HG03521 (cell line): Measurements from ENCODE around the gene CERS5.
"Not testable (repeated sequence)": the region's sequence is repeated elsewhere in the genome, so short reads cannot be mapped to it uniquely, and the experiment has no call there.

Source experiments
- ATAC-seq: cut with Tn5 transposase; IDR thresholded peaks from one replicate; pipeline ENCODE4 v1.9.1; 2021; ENCODE audit warnings: mild to moderate bottlenecking, moderate library complexity; ENCODE audit not compliant: unreplicated experiment

The CERS5 gene

GRCh38 chr12:50187084-50187900 is 20.1 kb upstream of the CERS5 start:
- no peak for ATAC-seq

GRCh38 chr12:50186681-50187080 is 19.5 kb upstream of the CERS5 start:
- no peak for ATAC-seq

- no peak for ATAC-seq
Observed at GRCh38 chr12:50185970-50186663, 18.9 kb upstream of the CERS5 start.

- ATAC-seq = no peak
Observed at GRCh38 chr12:50185301-50185895, 18.2 kb upstream of the CERS5 start.

GRCh38 chr12:50184261-50184660 is 17.1 kb upstream of the CERS5 start:
- no peak for ATAC-seq

GRCh38 chr12:50182461-50182860 is 15.3 kb upstream of the CERS5 start:
- no peak for ATAC-seq

- ATAC-seq = no peak
Observed at GRCh38 chr12:50181691-50182090, 14.5 kb upstream of the CERS5 start.

GRCh38 chr12:50175716-50176026 is 8.5 kb upstream of the CERS5 start:
- no peak for ATAC-seq

- no peak for ATAC-seq
Observed at GRCh38 chr12:50174971-50175715, 8.0 kb upstream of the CERS5 start.

GRCh38 chr12:50166799-50167048 is 445 bp downstream of the CERS5 start:
- no peak for ATAC-seq

- no peak for ATAC-seq
Observed at GRCh38 chr12:50164963-50165362, 2.2 kb downstream of the CERS5 start.

GRCh38 chr12:50162230-50162629 is 4.9 kb downstream of the CERS5 start:
- no peak for ATAC-seq

- ATAC-seq = no peak
Observed at GRCh38 chr12:50160643-50161042, 6.5 kb downstream of the CERS5 start.

- no peak for ATAC-seq
Observed at GRCh38 chr12:50157259-50157658, 9.9 kb downstream of the CERS5 start.

GRCh38 chr12:50156641-50157040 is 10.5 kb downstream of the CERS5 start:
- no peak for ATAC-seq

- ATAC-seq = not testable (repeated sequence)
Observed at GRCh38 chr12:50154947-50155346, 12.2 kb downstream of the CERS5 start.

- no peak for ATAC-seq
Observed at GRCh38 chr12:50151047-50151687, 16.0 kb downstream of the CERS5 start.

- no peak for ATAC-seq
Observed at GRCh38 chr12:50149311-50149710, 17.9 kb downstream of the CERS5 start.

GRCh38 chr12:50148011-50148410 is 19.2 kb downstream of the CERS5 start:
- ATAC-seq = not testable (repeated sequence)

- no peak for ATAC-seq
Observed at GRCh38 chr12:50147281-50147680, 19.9 kb downstream of the CERS5 start.

GRCh38 chr12:50145439-50145838 is 21.7 kb downstream of the CERS5 start:
- ATAC-seq = no peak
